Osteoblast (primary cell): ENCODE results near the gene TSG101. TPM values are rescaled to one million over a fixed set of nuclear protein-coding genes. Genes with fewer than 3 reads are reported as not detected.

ENCODE experiments used
- DNase-seq: peaks from one replicate; pipeline ENCODE4 v3.0.0; 2011; ENCODE audit warnings: low spot score, mixed read lengths; ENCODE audit not compliant: insufficient read length; ENCODE audit errors: missing footprints
- H2AFZ ChIP-seq: 2 replicates; pipeline ENCODE4 v1.6.0; 2011; ENCODE audit warnings: mild to moderate bottlenecking, low read length
- H3K27ac ChIP-seq: 2 replicates; pipeline ENCODE4 v1.5.1; 2011; ENCODE audit warnings: mild to moderate bottlenecking, low read depth, low read length, moderate library complexity
- H3K27me3 ChIP-seq: 2 replicates; pipeline ENCODE4 v1.6.0; 2012; ENCODE audit warnings: mild to moderate bottlenecking, control low read depth, inconsistent platforms, low read length, moderate library complexity; ENCODE audit not compliant: insufficient read depth
- H3K36me3 ChIP-seq: 2 replicates; pipeline ENCODE4 v1.5.1; 2011; ENCODE audit warnings: mild to moderate bottlenecking, low read length, control low read depth, moderate library complexity; ENCODE audit not compliant: insufficient read depth
- H3K4me1 ChIP-seq: 2 replicates; pipeline ENCODE4 v1.5.1; 2011; ENCODE audit warnings: mild to moderate bottlenecking, low read length, control low read depth, moderate library complexity; ENCODE audit not compliant: insufficient read depth
- H3K4me2 ChIP-seq: 2 replicates; pipeline ENCODE4 v1.6.0; 2011; ENCODE audit warnings: mild to moderate bottlenecking, low read length; ENCODE audit not compliant: insufficient read depth
- H3K4me3 ChIP-seq: fragments of 200-600 bp; sonication (generic); 3 replicates; pipeline ENCODE4 v1.5.1; 2012; ENCODE audit warnings: mild to moderate bottlenecking, low read length, inconsistent platforms; ENCODE audit not compliant: insufficient read depth
- H3K79me2 ChIP-seq: 2 replicates; pipeline ENCODE4 v1.6.0; 2012; ENCODE audit warnings: mild to moderate bottlenecking, low read length, control low read depth, inconsistent platforms; ENCODE audit not compliant: insufficient read depth
- H3K9me3 ChIP-seq: 2 replicates; pipeline ENCODE4 v1.5.1; 2011; ENCODE audit warnings: low read depth, low read length, control low read depth
- H4K20me1 ChIP-seq: 2 replicates; pipeline ENCODE4 v1.6.0; 2012; ENCODE audit warnings: mild to moderate bottlenecking, low read length, control low read depth; ENCODE audit not compliant: insufficient read depth
- total RNA-seq: library from RNA; depleted of rRNA; stranded (reverse); fragments of >200 nt; gene quantifications from 2 replicates; pipeline ENCODE4 v1.2.3, GENCODE V29; 2012
- TF ChIP-seq, protein P1 (sequence below): IDR thresholded peaks from 2 replicates; pipeline ENCODE4 v1.5.1; 2011; ENCODE audit warnings: mild to moderate bottlenecking, low read depth, low read length, moderate library complexity; ENCODE audit errors: extremely low read depth

The TSG101 gene
- total RNA-seq, 1 donor: 67.3 TPM

DNA sequence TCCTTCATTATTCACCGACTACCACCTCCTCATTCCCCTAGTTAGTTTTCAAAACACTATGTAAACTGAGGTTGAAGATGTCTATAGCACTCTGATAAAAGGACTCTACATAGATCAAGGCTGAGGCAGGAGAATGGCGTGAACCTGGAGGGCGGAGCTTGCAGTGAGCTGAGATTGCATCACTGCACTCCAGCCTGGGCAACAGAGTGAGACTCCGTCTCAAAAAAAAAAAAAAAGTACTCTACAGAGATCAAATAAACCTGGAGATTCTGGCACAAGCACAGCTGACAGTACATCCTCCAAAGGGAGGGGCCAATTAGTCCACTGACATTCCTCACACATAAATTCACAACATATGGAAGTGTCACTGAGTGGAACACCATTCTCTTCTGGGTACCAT is 31.0 kb downstream of the TSG101 start:
- H2AFZ ChIP-seq: no peak overlapping the region
- no peak overlapping the region for H3K4me3 ChIP-seq
- peaks cover 15% of the 10 kb centered on the region for H3K4me1 ChIP-seq
- no peak overlapping the region for H3K4me2 ChIP-seq
- H4K20me1 ChIP-seq: no peaks in the 10 kb centered on the region
- no peak overlapping the region for H3K27ac ChIP-seq
- peaks cover 35% of the 10 kb centered on the region for H3K36me3 ChIP-seq
- no peaks in the 10 kb centered on the region for H3K27me3 ChIP-seq
- H3K79me2 ChIP-seq: peaks cover 2% of the 10 kb centered on the region
- TF ChIP-seq, protein P1, sequence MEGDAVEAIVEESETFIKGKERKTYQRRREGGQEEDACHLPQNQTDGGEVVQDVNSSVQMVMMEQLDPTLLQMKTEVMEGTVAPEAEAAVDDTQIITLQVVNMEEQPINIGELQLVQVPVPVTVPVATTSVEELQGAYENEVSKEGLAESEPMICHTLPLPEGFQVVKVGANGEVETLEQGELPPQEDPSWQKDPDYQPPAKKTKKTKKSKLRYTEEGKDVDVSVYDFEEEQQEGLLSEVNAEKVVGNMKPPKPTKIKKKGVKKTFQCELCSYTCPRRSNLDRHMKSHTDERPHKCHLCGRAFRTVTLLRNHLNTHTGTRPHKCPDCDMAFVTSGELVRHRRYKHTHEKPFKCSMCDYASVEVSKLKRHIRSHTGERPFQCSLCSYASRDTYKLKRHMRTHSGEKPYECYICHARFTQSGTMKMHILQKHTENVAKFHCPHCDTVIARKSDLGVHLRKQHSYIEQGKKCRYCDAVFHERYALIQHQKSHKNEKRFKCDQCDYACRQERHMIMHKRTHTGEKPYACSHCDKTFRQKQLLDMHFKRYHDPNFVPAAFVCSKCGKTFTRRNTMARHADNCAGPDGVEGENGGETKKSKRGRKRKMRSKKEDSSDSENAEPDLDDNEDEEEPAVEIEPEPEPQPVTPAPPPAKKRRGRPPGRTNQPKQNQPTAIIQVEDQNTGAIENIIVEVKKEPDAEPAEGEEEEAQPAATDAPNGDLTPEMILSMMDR: no peak
- no peak for DNase-seq
- H3K9me3 ChIP-seq: no peaks in the 10 kb centered on the region

- Histone ChIP-seq H3K36me3 (peaks cover 32% of the 10 kb centered on the region), H3K79me2 (peaks cover 2% of the 10 kb centered on the region), H3K4me2 (no peak overlapping the region), H3K4me3 (no peak overlapping the region), H3K4me1 (peaks cover 17% of the 10 kb centered on the region), H3K27me3 (no peaks in the 10 kb centered on the region), H3K9me3 (no peaks in the 10 kb centered on the region), H2AFZ (no peak overlapping the region), H4K20me1 (no peaks in the 10 kb centered on the region), H3K27ac (no peak overlapping the region)
- TF ChIP-seq, protein P1: no peak
- no peak for DNase-seq
Measured at GRCh38 chr11:18495271-18495670, 31.5 kb downstream of the TSG101 start.

DNA sequence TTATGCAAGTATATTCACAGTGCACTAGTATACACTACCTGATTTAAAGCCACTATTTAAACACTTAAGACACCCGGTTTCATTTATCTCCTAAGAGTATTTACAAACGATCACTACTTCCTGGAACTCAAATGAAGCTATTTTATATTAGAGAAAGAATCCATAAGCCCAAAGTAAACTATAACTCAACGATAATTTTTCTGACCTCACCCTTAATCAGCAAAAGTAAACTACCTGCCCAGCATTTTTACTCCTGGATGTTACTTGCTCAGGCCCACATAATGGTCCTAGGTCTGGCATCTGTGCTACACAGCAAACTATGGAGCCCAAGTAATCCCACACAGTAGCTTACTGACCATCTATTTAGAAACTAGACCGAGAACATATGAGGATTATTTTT is 33.4 kb downstream of the TSG101 start:
- Histone ChIP-seq H3K27me3 (no peaks in the 10 kb centered on the region), H4K20me1 (no peaks in the 10 kb centered on the region), H3K36me3 (peaks cover 25% of the 10 kb centered on the region), H3K9me3 (no peaks in the 10 kb centered on the region), H3K4me2 (no peak overlapping the region), H3K79me2 (peaks cover 5% of the 10 kb centered on the region), H3K4me3 (no peak overlapping the region), H3K27ac (no peak overlapping the region), H2AFZ (no peak overlapping the region), H3K4me1 (peaks cover 20% of the 10 kb centered on the region)
- TF ChIP-seq, protein P1: no peak
- DNase-seq: no peak

DNA sequence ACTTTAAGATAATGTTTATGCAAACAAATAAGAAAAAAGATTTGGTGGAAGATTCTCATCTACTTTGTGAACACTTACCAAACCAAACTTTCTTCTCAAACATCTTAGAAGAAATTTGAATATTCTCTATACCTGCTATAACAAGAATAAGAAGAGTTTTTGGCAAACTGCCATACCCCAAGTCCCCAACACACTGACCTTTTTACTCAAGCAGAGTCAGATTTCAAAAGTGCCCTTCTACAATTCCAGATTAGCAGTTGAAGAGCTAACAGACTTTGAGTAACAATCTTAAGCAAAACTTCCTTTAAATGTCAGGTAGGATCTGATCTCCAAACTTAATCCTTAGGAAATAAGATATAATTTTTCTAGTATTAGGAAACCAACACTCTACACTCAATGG is 33.9 kb downstream of the TSG101 start:
- H3K4me3 ChIP-seq: no peak overlapping the region

More for the DNA sequence above, 33.9 kb downstream of the TSG101 start:
- Histone ChIP-seq H3K36me3 (peaks cover 20% of the 10 kb centered on the region), H3K79me2 (peaks cover 5% of the 10 kb centered on the region), H3K27ac (no peak overlapping the region), H3K4me1 (peaks cover 20% of the 10 kb centered on the region), H3K4me2 (no peak overlapping the region), H3K27me3 (no peaks in the 10 kb centered on the region), H4K20me1 (no peaks in the 10 kb centered on the region), H2AFZ (no peak overlapping the region), H3K9me3 (no peaks in the 10 kb centered on the region)
- TF ChIP-seq, protein P1: no peak
- DNase-seq: no peak
